GM18861 (cell line): Measurements from ENCODE around the gene MAPK8.

Experiments
- ATAC-seq: cut with Tn5 transposase; IDR thresholded peaks from one replicate; pipeline ENCODE4 v1.9.1; 2021; ENCODE audit not compliant: unreplicated experiment

Gene MAPK8

DNA sequence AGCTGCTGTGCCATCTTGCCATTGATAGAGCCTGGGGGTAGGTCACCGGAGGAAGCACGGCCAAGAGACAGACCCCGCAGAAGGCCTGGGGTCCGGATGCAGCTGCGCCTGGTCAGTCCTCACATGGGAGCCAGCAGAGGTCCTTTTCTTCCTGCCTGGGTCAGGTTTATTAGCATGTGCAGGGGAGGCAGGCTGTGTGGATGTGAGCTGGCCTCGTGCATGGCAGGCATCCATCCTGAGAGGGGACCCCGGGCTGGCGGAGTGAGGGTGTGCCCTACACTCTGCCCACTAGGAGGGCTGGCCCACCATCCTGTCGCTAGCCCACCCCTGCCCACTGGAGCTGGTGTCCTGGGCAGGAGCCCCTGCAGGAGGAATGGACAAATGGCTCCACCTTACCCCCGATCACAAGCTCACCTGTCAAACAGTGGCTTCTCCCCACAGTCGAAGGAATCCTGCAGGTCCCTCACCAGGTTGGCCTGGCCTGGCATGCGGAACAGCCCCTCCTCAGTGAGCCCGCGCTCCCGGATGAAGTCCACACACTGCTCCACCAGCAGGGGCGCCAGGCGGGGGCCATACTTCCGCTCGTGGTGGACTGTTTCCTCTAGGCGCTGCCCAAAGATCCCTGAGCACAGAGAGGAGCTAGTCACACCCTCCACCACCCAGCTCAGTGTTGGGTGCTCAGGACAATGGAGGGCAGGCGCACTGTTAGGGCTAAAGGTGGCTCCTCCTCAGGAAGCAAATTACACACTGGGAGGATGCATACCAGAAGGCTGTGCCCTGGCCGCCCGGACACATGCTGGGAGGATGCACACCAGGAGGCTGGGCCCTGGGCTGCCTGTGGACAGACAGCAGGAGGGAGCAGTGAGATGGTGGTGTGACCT is 153.0 kb downstream of the MAPK8 start:
- ATAC-seq, result no peak

GRCh38 chr10:48460182-48460581 is 153.7 kb downstream of the MAPK8 start:
- ATAC-seq, result no peak

DNA sequence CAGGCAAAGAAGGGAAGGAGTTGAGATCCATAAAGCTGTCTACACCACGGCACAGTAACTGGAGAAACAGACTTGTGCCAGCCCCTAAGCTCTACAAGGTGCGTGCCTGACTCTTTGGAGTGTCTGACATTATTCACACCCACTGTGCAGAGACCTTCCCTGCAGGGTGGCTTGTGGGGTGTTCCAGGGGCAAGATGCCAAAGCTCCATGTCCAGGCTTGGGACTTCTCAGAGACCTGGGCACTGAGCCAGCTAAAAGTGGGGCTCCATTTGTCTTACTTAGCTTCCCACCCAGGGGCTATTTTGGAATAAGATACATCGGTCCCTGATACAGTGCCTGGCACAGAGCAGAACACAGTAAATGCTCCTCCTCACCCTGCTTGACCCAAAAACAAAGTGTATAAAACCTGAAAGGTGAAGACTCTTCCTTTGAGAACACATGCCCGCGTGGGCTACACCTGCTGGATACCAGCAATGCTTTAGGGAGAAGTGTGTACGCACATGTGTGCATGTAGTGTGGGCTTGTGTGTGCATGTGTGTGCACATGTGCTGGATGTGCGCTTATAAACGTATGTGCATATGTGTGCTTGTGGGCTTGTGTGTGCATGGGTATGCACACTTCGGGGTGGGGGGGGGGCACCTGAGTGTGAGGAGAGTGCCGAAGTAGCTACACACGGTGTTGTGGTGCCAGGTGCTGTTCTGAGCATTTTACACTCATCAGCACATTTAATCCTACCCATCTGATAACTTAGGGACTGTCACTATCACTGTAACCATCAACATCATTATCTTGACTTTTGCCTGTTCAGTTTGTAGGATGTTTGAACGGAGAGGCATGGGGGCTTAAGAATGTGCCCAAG is 155.4 kb downstream of the MAPK8 start:
- ATAC-seq, result no peak

DNA sequence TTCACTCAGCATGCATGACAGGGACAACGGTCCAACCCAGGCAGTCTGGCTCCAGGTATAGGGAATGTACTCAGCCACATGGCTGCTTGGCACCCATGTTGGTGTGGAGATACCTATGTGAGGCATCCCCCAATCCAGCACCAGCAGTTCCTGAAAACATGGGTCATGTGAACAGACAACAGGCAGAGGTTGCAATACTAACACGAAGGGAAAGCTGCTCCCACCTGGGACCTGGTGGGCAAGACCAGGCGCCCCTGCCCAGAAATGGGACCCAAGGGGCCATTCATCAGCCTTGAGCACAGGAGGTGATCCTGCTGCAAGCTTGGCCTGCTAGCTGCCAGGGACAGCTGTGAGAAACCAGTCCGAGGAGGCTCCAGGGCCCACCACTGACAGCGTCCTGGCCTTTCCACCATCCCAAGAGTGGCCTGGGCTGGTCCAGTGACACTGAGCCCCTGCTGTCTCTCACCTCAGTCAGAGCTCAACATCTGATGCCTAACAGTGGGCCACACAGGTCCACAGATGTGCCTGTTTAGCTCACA is 156.1 kb downstream of the MAPK8 start:
- no peak for ATAC-seq

DNA sequence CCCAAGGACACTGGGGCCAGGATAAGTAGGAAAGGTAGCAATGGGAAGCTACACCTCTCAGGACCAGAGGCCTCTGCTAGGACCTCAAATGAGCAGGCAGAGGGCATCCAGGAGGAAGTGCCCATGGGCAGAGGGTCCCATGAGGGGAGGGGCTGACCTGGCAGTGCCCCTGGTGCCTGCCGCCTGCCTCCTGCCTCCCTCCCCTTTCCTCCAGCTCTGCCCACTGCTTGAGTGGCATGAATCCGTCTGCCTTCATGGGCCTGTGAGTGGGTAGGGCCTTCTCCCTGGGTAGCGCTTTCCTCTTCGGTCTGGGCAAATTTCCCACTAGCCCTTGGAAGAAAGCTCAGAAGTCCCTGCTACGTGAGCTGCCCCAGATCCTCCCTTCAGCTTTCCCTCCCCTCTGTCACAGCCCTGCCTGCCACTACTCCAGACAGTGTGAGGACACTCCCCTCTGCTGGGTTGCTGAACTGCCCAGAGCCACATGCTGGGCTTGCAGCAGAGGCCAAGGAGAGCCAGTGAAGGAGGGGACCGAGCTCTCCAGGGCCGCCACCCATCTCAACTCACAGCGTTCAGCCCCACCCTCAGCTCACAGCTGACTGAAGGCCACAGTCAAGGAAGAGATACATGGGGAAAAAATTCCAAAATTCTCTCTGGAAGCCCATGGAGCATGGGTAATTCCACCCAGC is 157.0 kb downstream of the MAPK8 start:
- no peak for ATAC-seq

- no peak for ATAC-seq
Observed at GRCh38 chr10:48464121-48464870, 157.8 kb downstream of the MAPK8 start.

GRCh38 chr10:48464871-48465736 is 158.6 kb downstream of the MAPK8 start:
- no peak for ATAC-seq

DNA sequence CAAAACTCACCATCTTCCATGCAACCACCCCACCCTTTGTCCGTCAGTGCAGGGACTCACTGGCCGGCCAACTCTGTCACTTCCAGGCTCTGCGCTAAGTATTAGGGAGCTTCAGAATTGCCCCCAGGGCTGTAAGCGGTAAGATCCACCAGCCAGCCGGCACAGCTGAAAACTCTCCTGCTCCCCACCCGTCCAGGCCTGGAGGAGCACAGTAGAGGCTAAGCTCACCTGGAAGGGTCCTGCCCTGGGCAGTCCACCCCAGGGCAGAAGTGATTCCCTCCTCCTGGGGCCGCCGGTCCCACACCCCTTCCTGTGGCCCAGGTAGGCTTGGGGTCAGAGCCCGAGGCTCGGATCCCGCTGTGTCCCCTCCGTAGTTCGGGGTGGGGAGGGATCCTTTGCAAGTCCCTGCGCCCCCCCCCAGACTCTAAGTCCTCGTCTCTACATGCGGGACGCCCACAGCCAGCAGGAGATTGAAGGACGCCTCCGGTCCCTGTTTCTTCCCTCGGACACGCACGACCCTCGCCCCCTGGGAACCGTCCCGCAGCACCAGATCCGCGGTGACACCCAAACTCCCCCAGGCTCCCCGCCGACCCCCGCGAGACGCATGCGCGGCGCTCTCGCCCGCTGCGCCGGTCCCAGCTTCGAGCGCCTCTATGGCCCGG is 159.5 kb downstream of the MAPK8 start:
- no peak for ATAC-seq

- ATAC-seq, result no peak
Observed at GRCh38 chr10:48466611-48467240, 160.2 kb downstream of the MAPK8 start.

DNA sequence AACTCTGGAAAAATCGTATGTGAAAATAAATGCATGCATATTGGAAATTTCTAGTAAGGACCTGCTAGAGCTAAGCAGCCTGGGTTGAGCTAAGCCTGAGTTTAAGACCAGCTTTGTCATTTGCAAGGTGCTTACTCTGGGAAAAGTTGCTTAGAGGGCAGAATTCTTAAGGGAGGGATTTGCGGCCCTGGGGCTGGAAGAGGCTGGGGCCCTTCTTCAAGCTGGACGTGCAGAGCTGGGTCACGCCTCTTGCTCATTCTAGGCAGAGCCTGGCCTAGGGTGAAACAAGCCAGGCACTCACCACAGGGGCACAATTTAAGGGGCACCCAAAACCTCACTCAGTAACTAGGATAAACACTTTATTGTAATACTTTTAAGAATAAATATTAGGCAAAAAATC is 161.2 kb downstream of the MAPK8 start:
- no peak for ATAC-seq

DNA sequence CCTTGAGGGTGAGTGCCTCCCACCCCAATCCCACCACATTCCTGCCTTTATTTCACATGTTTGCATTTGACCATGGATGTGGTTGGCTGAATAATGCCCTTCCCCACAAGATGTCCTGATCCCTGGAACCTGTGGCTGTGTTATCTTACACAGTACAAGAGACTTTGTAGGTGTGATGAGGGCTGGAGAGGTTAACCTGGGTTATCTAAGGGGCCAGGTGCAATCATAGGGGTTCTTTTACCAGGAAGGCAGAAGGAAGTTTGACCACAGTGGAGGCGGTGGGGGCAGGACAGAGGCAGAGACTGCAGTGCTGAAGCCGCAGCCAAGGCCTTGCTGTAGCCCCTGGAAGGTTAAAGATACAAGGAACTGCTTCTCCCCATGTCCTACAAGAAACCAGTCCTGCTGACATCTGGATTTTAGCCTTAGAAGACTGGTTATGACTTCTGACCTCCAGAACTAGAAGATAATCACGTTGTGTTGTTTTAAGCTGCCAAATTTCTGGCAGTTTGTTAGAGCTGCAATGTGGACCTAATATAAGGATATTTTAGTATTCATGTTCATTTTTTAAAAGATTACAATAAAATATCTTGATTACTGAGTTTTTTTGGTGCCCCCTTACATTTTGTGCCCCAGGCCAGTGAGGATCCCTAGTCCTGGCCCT is 161.8 kb downstream of the MAPK8 start:
- no peak for ATAC-seq

DNA sequence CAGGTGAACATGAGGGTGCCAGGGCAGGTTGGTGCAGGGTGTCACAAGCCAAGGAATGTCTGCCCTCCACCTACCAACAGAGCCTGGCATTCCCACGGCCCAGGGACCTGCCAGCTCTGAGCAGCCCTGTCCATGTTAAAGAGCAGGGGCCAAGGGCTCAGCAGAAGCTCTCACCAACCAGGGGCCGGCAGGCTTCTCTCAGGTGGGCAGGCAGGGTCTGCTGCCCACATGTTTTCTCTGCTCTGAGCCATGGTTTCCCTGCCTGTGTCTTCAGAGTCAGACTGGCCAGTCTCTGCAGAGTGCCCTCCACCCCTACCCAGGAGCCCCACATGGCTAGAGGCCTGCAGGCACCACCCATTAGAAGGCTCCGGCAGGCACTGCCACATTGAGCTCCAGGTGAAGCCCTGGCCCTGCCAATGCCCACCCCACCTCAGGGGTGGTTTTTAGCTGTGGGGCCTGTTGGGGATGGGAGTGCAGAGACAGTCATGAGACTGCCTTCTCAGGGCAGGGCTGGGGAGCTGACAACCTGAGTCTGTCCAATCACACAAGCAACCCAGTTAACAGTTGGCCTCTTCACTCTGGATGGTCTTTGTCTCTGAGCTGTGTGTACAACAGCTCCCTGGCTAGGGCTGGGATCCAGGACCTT is 162.5 kb downstream of the MAPK8 start:
- ATAC-seq, result no peak

DNA sequence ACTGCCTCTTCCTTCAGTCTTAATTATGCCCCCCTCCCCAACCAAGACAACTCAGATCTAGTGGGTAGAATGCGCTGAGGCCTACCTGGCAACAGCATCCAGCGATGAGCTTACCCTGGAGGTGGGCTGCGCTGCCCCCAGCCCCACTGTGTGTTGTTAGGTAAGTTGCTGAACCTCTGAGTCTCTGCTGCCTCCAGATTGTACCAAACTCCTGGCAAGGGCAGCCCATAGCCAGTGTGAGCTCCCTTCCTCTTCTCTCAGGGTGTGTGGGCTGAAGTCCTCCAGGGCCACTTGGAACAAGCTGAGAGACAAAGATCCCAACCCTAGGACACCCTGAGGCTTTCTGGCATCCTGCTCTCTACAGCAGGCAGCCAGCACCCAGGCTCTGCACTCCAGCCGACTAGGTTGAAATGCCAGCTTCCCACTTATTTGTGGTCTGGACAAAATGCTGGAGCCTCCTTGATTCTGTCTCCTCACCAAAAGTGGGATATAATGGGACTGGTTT is 163.1 kb downstream of the MAPK8 start:
- ATAC-seq, result no peak

DNA sequence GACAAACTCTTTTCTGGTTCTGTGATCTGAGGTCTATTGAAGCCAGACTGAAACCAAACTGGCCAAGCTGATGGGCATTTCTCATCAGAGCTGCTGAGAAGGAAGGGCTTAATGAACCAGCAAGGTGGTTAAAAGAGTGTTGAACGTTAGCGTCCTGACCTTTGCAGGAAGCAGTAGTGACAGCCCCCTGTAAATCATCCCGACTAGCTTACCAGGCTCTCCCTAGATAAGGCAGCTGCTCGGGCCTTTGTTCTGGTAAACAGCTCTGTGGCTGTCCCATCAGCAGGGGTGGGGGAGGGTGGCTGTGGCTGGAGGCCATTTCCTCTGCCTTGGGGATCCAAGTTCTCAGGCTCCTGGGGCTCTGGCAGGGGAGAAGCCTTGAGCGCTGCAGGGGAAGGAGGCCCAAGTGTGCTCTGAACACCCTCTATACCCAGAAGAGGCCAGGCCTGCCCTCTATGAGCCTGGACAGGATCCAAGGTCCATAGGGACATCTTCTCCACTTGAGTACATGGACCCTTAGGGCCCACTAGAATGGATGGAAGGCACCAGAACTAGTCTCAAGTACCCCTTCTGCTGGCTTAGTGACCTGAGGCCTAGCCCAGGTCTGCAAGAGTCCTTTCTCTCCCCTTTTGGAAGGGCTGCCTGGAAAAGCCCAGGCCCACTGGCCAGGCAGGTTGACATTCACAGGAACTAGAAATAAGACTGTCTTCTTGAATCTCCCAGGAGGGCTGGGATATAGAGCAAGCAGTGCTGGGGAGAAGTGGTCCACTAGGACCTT is 163.8 kb downstream of the MAPK8 start:
- ATAC-seq, result no peak

- no peak for ATAC-seq
Observed at GRCh38 chr10:48470893-48471805, 164.7 kb downstream of the MAPK8 start.
